Vagina (tissue), 2 donors: ENCODE measurements around the gene ARAP1. TPM values are rescaled to one million over a fixed set of nuclear protein-coding genes. Genes with fewer than 3 reads are reported as not detected.

Experiments
- DNase-seq, 2 donors: peaks; one replicate each; pipeline ENCODE4 v3.0.0-alpha.2; 2017; ENCODE audit errors: extremely low spot score in 2 of 2
- H3K27ac ChIP-seq: fragments of 200-600 bp; sonication (generic); one replicate; pipeline ENCODE4 v1.5.1; 2019
- H3K27me3 ChIP-seq: fragments of 200-600 bp; sonication (generic); one replicate; pipeline ENCODE4 v1.5.1; 2019
- H3K36me3 ChIP-seq, 2 donors: fragments of 200-600 bp; sonication (generic); one replicate each; pipeline ENCODE4 v1.5.1; 2017 to 2019
- H3K4me1 ChIP-seq: fragments of 200-600 bp; sonication (generic); one replicate; pipeline ENCODE4 v1.5.1; 2019
- H3K4me3 ChIP-seq, 2 donors: fragments of 200-600 bp; sonication (generic); 1 replicate in 1 of 2; 2 replicates in 1 of 2; pipeline ENCODE4 v1.5.1; 2016 to 2019
- H3K9me3 ChIP-seq: fragments of 200-600 bp; sonication (generic); one replicate; pipeline ENCODE4 v1.5.1; 2019
- POLR2A ChIP-seq, 2 donors: fragments of 450-650 bp; IDR thresholded peaks; one replicate each; pipeline ENCODE4 v1.6.1; 2017; ENCODE audit warnings: antibody characterized with exemption in 2 of 2, mild to moderate bottlenecking in 2 of 2, moderate library complexity in 2 of 2
- POLR2AphosphoS5 ChIP-seq, 2 donors: sonication (generic); formaldehyde crosslinking; IDR thresholded peaks; one replicate each; pipeline ENCODE4 v1.9.0; 2017; ENCODE audit warnings: antibody characterized with exemption in 2 of 2, mild to moderate bottlenecking in 2 of 2, low read depth in 1 of 2; ENCODE audit not compliant: insufficient read depth in 1 of 2
- intact Hi-C: fragments of 100-400 bp; cut with DNase I; formaldehyde crosslinking; loops from one replicate; pipeline ENCODE4 v1.15.1; 2023
- total RNA-seq: library from RNA; depleted of rRNA; stranded (reverse); fragments of >200 nt; gene quantifications from one replicate; pipeline ENCODE4 v1.2.3, GENCODE V29; 2016
- TF ChIP-seq, protein P1 (sequence below), 3 experiments: fragments of 450-650 bp in 2 of 3; fragments of 200-600 bp in 1 of 3; sonication (generic) in 1 of 3; IDR thresholded peaks; one replicate each; pipeline ENCODE4 v1.5.1; 2017 to 2019; ENCODE audit warnings: antibody characterized with exemption in 3 of 3, mild to moderate bottlenecking in 2 of 3, moderate library complexity in 2 of 3

Gene ARAP1
- total RNA-seq, 1 donor from 2014 or later: 59.2 TPM

DNA sequence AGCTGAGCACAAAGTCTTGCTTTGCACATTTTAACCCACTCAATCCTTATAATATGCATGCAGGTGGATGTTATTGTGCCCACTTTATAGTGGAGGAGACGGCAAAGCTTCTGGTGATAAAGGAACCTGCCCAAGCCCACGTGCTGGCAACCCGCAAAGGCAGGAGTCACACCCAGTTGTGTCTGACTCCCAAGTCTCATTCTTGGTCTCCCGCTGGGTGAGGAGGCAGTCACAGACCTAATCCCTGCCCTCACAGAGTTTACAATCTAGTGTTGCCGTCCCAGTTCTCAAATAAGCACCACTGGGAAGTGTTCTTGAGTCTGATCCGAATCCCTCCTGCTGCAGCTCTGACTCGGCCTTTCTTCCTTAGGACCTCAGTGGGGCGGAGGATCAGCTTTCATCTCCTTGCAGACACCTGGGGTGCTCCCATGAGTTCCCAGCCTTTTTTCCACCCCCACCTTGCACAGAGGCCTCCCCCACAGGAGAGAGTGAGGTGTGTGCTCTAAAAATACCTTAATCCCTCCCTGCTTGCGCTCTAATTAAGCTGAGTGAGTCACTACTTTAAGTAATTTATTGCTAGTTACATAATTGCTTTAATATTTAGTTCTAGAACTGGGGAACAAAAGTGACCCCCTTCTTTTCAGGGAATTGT, 93.1 kb downstream of the ARAP1 start:
- DNase-seq: no peak
- no peaks in the 10 kb centered on the region for H3K27me3 ChIP-seq
- no peak overlapping the region for H3K4me3 ChIP-seq
- intact Hi-C loops: no loop called here
- no peaks in the 10 kb centered on the region for H3K9me3 ChIP-seq
- H3K27ac ChIP-seq: no peak overlapping the region
- TF ChIP-seq, protein P1, sequence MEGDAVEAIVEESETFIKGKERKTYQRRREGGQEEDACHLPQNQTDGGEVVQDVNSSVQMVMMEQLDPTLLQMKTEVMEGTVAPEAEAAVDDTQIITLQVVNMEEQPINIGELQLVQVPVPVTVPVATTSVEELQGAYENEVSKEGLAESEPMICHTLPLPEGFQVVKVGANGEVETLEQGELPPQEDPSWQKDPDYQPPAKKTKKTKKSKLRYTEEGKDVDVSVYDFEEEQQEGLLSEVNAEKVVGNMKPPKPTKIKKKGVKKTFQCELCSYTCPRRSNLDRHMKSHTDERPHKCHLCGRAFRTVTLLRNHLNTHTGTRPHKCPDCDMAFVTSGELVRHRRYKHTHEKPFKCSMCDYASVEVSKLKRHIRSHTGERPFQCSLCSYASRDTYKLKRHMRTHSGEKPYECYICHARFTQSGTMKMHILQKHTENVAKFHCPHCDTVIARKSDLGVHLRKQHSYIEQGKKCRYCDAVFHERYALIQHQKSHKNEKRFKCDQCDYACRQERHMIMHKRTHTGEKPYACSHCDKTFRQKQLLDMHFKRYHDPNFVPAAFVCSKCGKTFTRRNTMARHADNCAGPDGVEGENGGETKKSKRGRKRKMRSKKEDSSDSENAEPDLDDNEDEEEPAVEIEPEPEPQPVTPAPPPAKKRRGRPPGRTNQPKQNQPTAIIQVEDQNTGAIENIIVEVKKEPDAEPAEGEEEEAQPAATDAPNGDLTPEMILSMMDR (IDR thresholded peaks at IDR 0.05): no peak
- TF ChIP-seq POLR2AphosphoS5 (IDR thresholded peaks at IDR 0.05; ENCODE audit: insufficient read depth in 1 of 2, low read depth in 1 of 2): no peak
- TF ChIP-seq POLR2A (IDR thresholded peaks at IDR 0.05): no peak
- no peaks in the 10 kb centered on the region for H3K4me1 ChIP-seq
- H3K36me3 ChIP-seq: no peaks in the 10 kb centered on the region

DNA sequence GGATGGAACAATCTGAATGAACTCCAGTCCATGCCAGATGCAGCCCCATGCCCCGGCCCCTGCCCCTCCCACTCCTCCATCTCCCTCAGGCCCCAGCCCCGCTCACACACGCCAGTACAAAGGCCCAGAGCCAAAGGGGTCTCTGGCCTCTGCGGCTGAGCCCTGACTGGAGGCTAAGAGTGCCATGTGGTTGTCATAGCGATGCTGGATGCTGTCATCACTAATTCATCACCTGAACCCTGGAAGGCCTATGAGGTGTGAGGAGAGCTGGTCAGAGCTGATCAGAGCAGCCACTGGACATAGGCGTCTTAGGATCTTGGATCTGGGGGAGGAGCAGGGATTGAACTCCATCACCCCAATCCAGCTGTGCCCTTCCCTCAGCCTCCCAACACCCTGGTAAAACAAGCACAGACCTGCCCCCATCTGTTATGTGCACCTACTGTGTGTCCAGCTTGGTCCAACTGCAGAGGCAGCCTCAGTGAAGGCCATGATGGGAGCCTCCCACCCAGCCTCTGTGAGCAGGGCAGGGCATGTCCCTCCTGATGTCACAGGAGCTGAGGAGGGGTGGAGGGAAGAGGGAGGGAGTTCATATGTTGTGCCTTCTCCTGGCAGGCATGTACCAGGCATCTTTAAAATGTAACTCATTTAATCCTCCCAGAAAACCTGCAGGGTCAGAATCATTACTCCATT, 94.7 kb downstream of the ARAP1 start:
- no peaks in the 10 kb centered on the region for H3K4me1 ChIP-seq
- H3K27me3 ChIP-seq: no peaks in the 10 kb centered on the region
- no peak overlapping the region for H3K27ac ChIP-seq
- no peaks in the 10 kb centered on the region for H3K36me3 ChIP-seq
- no peak overlapping the region for H3K4me3 ChIP-seq
- no peak for TF ChIP-seq POLR2A (IDR thresholded peaks at IDR 0.05)
- TF ChIP-seq, protein P1 (IDR thresholded peaks at IDR 0.05): no peak
- no peak for TF ChIP-seq POLR2AphosphoS5 (IDR thresholded peaks at IDR 0.05; ENCODE audit: insufficient read depth in 1 of 2, low read depth in 1 of 2)
- H3K9me3 ChIP-seq: no peaks in the 10 kb centered on the region
- intact Hi-C loops: no loop called here
- no peak for DNase-seq

DNA sequence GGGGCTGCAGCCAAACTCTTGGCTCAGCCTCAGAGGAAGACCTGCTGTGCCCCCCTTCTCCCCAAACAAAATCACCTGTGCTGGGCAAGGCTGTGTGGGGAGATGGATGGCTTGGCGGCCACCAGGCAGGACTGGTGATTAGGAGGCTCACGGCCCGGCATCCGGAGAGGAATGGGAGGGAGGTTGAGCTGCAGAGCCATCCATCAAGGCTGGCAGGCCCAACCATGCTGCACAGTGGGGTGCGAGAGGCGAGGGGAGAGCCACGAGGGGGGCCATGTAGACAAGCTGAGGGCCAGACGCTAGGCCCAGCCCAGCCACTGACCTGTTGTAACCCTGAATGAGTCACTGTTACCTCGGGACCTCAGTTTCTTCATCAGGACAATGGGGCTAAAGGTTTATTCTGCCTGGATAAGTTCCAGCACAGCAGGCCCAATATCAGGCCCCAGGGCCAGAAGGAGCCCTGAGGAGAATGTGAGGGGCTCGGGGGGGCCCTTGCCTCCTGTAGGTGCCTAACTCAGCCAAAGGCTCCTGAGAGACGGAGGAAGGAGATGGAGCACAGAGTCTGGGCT, 96.2 kb downstream of the ARAP1 start:
- no peak for DNase-seq
- no peaks in the 10 kb centered on the region for H3K4me1 ChIP-seq
- TF ChIP-seq POLR2AphosphoS5 (IDR thresholded peaks at IDR 0.05; ENCODE audit: insufficient read depth in 1 of 2, low read depth in 1 of 2): no peak
- TF ChIP-seq, protein P1 (IDR thresholded peaks at IDR 0.05): no peak
- TF ChIP-seq POLR2A (IDR thresholded peaks at IDR 0.05): no peak
- no peaks in the 10 kb centered on the region for H3K9me3 ChIP-seq
- H3K4me3 ChIP-seq: no peak overlapping the region
- H3K36me3 ChIP-seq: no peaks in the 10 kb centered on the region
- H3K27me3 ChIP-seq: no peaks in the 10 kb centered on the region
- no peak overlapping the region for H3K27ac ChIP-seq
- intact Hi-C loops: no loop called here

DNA sequence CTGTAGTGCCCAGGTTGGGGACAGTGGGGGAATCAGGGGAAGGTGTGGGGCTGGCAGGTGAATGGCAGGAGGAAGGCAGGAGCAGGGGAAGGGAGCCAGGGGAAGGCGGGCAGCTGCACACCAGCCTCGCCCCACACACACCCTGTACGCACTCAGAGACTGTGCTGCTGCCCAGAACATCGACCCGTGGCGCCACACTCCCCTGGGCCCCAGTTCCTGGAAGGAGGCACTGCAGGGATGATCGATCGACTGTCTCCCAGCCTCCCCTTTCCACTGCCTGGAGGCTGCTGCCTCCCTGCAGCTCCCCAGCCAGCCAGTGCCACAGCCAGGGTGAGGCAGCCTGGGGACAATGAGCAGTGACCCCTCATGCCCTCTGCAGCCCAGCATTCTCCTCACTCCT, 97.2 kb downstream of the ARAP1 start:
- intact Hi-C loops: no loop called here
- H3K27me3 ChIP-seq: no peaks in the 10 kb centered on the region
- no peaks in the 10 kb centered on the region for H3K36me3 ChIP-seq
- H3K4me1 ChIP-seq: no peaks in the 10 kb centered on the region
- H3K9me3 ChIP-seq: no peaks in the 10 kb centered on the region
- DNase-seq: no peak
- TF ChIP-seq POLR2A (IDR thresholded peaks at IDR 0.05) (no peak), POLR2AphosphoS5 (IDR thresholded peaks at IDR 0.05; ENCODE audit: insufficient read depth in 1 of 2, low read depth in 1 of 2) (no peak)
- TF ChIP-seq, protein P1 (IDR thresholded peaks at IDR 0.05): no peak
- H3K27ac ChIP-seq: no peak overlapping the region
- H3K4me3 ChIP-seq: no peak overlapping the region

DNA sequence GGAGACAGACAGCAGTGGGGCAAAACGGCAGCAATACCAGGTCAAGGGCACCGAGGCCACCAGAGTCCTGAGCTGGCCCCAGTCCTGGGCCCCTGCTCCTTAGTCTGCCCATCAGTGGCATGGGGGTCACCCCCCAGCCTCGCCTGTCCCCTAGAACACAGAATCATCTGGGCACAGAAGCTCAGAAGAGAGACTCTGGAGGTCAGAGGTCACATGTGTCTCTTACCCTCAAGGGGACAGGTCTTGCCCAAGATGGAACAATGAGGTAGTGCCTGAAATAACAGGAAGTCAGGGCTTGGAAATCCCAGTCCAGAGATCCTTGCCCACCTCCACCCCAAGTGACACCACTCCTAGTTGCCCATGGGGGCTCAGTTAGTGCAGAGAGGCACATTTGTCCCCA, 98.6 kb downstream of the ARAP1 start:
- H3K27me3 ChIP-seq: no peaks in the 10 kb centered on the region
- no peaks in the 10 kb centered on the region for H3K4me1 ChIP-seq
- TF ChIP-seq, protein P1 (IDR thresholded peaks at IDR 0.05): no peak
- TF ChIP-seq POLR2AphosphoS5 (IDR thresholded peaks at IDR 0.05; ENCODE audit: insufficient read depth in 1 of 2, low read depth in 1 of 2): no peak
- no peak for TF ChIP-seq POLR2A (IDR thresholded peaks at IDR 0.05)
- H3K9me3 ChIP-seq: no peaks in the 10 kb centered on the region
- no peak for DNase-seq
- H3K36me3 ChIP-seq: no peaks in the 10 kb centered on the region
- no peak overlapping the region for H3K4me3 ChIP-seq
- no peak overlapping the region for H3K27ac ChIP-seq
- intact Hi-C loops: no loop called here
